ENCODE measurements around the gene JARID2. TPM values are rescaled to one million over a fixed set of nuclear protein-coding genes. Genes with fewer than 3 reads are reported as not detected.

JARID2 gene
- polyA plus RNA-seq, 1 experiment = 6.1 TPM

GRCh38 chr6:15557174-15557573 lies 311.3 kb downstream of the JARID2 start:
- Histone ChIP-seq H3K4me3 (ENCODE audit: low read depth, low read length) (no peak overlapping the region), H3K27me3 (ENCODE audit: control insufficient read depth, insufficient read depth, low read length) (no peaks in the 10 kb centered on the region), H3K36me3 (ENCODE audit: control insufficient read depth, insufficient read depth, low read length) (no peaks in the 10 kb centered on the region)
- POLR2A ChIA-PET = no interaction called here
- no peak for DNase-seq (ENCODE audit: low read depth)
- TF ChIP-seq, protein P1, sequence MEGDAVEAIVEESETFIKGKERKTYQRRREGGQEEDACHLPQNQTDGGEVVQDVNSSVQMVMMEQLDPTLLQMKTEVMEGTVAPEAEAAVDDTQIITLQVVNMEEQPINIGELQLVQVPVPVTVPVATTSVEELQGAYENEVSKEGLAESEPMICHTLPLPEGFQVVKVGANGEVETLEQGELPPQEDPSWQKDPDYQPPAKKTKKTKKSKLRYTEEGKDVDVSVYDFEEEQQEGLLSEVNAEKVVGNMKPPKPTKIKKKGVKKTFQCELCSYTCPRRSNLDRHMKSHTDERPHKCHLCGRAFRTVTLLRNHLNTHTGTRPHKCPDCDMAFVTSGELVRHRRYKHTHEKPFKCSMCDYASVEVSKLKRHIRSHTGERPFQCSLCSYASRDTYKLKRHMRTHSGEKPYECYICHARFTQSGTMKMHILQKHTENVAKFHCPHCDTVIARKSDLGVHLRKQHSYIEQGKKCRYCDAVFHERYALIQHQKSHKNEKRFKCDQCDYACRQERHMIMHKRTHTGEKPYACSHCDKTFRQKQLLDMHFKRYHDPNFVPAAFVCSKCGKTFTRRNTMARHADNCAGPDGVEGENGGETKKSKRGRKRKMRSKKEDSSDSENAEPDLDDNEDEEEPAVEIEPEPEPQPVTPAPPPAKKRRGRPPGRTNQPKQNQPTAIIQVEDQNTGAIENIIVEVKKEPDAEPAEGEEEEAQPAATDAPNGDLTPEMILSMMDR (IDR thresholded peaks at IDR 0.05; ENCODE audit: insufficient read depth, low read depth, low read length) = no peak
- CTCF ChIA-PET = interaction anchor here (1.4 kb wide), 1 partner anchor 14 kb away, joined by 5 read pairs; no protein-coding TSS in a partner anchor

DNA sequence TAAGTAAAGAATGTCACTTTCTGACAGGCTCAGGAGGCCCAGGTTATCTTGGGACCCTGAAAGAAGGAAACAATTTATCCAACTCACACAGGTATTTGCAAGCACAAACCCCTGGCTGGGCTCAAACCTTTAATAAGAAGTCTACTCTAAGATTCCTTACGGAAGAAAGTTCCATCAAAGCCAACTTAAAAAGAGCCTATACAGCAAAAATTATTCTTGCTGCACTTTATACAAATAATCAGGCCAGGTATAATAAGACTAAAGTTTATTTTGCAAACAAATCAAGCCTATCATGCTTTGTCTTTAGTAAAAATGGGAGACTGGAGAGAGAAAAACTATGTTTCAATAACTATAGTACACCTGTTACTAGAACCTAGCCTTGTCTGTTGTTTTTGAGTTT lies 314.8 kb downstream of the JARID2 start:
- no peaks in the 10 kb centered on the region for H3K36me3 ChIP-seq (ENCODE audit: control insufficient read depth, insufficient read depth, low read length)
- no peak for DNase-seq (ENCODE audit: low read depth)
- TF ChIP-seq, protein P1 (IDR thresholded peaks at IDR 0.05; ENCODE audit: insufficient read depth, low read depth, low read length) = no peak
- H3K27me3 ChIP-seq (ENCODE audit: control insufficient read depth, insufficient read depth, low read length) = no peaks in the 10 kb centered on the region
- ChIA-PET POLR2A (no interaction called here), CTCF (no interaction called here)
- no peak overlapping the region for H3K4me3 ChIP-seq (ENCODE audit: low read depth, low read length)

DNA sequence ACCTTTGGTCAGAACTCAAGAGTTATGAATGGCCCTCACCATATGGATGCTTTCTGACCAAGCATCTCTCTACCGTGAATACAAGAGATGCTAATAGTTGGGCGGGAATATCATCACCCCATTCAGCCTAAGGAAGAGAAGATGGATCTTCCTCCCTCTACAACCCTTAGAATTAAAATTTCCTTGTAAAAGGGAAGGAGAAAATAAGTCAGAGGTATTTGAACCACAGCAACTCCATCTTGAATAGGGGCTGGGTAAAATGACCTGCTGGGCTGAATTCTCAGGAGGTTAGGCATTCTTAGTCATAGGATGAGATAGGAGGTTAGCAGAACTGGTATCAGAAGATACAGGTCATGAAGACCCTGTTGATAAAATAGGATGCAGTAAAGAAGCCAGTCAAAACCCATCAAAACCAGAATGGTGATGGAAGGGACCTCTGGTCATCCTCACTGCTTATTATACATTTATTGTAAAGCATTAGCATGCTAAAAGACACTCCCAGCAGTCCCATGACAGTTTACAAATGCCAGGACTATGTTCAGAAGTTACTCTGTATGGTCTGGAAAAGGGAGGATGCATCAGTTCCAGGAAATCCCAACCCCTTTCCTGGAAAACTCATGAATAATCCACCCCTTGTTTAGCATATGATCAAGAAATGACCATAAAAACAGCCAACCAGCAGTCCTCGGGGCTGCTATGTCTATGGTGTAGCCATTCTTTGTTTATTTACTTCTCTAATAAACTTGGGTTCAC lies 315.8 kb downstream of the JARID2 start:
- H3K4me3 ChIP-seq (ENCODE audit: low read depth, low read length) = no peak overlapping the region
- H3K27me3 ChIP-seq (ENCODE audit: control insufficient read depth, insufficient read depth, low read length) = no peaks in the 10 kb centered on the region
- ChIA-PET POLR2A (no interaction called here), CTCF (no interaction called here)
- no peaks in the 10 kb centered on the region for H3K36me3 ChIP-seq (ENCODE audit: control insufficient read depth, insufficient read depth, low read length)
- no peak for DNase-seq (ENCODE audit: low read depth)
- TF ChIP-seq, protein P1 (IDR thresholded peaks at IDR 0.05; ENCODE audit: insufficient read depth, low read depth, low read length) = no peak

DNA sequence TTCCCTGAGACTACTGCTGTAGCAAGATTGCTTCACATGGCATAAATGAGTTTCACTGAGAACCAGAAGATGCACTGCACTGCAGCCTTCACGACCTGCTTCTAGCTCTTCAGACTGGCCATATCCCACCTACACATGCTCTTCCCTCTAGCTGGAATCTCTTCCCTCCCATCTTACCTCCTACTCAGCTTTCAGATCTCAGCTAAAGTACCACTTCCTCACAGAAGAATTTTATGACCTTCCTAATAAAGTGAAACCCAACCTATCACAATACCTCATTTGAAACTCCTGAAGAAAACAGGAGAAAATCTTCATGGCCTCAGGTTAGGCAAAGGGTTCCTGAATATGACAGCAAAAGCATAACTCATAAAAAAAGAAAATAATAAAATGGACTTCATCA lies 317.1 kb downstream of the JARID2 start:
- TF ChIP-seq, protein P1 (IDR thresholded peaks at IDR 0.05; ENCODE audit: insufficient read depth, low read depth, low read length) = no peak
- CTCF ChIA-PET = no interaction called here
- H3K27me3 ChIP-seq (ENCODE audit: control insufficient read depth, insufficient read depth, low read length) = no peaks in the 10 kb centered on the region
- H3K36me3 ChIP-seq (ENCODE audit: control insufficient read depth, insufficient read depth, low read length) = no peaks in the 10 kb centered on the region
- no peak for DNase-seq (ENCODE audit: low read depth)
- H3K4me3 ChIP-seq (ENCODE audit: low read depth, low read length) = no peak overlapping the region
- POLR2A ChIA-PET = no interaction called here

DNA sequence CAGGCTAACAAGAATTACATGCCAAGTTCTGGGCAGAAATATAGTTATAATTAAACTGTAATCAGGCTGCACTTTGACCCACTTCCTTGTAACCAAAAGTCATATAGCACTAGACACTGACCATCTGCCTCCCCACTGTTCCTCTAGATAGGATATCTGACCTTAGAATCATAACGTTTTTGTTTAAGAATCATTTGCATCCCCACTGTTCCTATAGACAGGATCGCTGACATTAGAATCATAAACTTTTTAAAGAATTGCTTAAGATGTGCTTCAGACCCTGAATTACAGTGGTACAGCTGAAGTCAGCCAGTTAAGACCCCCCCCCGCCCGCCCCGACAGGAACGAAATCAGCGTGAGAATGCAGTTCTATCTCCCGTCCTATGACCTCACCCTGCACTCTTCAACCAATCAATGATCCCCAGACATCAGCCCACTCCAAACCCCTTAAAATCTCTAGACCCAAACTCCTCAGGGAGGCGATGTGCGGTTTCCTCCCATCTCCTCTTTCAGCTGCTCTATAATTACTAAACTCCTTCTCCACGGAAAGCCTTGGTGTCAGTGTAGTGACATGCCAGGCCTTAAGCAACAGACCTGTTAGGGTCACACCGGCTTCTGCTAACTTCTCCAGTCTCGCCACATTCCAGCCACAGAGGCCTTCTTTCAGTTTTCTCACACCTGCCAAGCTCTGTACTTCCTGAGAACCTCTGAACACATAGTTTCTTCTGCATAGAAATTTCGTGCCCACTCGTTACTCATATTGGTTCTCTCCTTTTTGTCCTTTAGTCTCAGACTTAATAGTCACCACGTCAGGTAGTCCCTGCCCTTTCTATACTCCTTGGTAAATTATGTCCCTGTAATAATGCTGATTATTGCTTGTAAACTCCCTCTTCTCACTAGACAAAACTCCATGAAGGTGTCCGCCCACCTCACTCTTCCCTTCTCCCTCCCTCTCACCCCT lies 323.4 kb downstream of the JARID2 start:
- CTCF ChIA-PET = no interaction called here
- POLR2A ChIA-PET = no interaction called here
- Histone ChIP-seq H3K36me3 (ENCODE audit: control insufficient read depth, insufficient read depth, low read length) (no peaks in the 10 kb centered on the region), H3K4me3 (ENCODE audit: low read depth, low read length) (no peak overlapping the region), H3K27me3 (ENCODE audit: control insufficient read depth, insufficient read depth, low read length) (no peaks in the 10 kb centered on the region)
- no peak for DNase-seq (ENCODE audit: low read depth)
- TF ChIP-seq, protein P1 (IDR thresholded peaks at IDR 0.05; ENCODE audit: insufficient read depth, low read depth, low read length) = no peak
